Fibroblast of gingiva (primary cell): ENCODE data around the gene ZNF865.
A peak's percentile ranks its signal among the peaks of the same experiment; 100 is the strongest.

ENCODE experiments used
- DNase-seq: peaks from one replicate; pipeline ENCODE4 v3.0.0-alpha.2; 2011; ENCODE audit warnings: low read depth

The ZNF865 gene

DNA sequence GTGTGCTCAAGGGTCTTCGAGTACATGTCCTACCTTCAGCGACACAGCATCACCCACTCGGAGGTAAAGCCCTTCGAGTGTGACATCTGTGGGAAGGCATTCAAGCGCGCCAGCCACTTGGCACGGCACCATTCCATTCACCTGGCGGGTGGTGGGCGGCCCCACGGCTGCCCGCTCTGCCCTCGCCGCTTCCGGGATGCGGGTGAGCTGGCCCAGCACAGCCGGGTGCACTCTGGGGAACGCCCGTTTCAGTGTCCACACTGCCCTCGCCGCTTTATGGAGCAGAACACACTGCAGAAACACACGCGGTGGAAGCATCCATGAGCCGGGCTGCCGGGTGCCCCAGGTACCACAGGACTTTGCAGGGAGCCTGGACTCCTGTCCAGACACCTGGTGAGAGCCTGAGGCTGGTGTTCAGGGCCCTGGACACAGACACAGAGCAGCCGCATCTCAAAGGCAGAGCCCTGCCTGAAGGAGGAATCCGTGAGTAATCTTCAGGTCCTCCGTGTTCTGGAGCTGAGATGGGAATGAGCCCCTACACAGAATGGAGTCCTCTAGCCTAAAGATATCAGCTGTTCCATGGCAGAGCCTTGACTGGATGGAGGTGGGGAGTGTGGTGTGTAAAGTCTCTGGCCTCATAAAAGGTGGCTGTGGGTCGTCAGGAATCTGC lies 39.5 kb downstream of the ZNF865 start:
- DNase-seq: no peak

GRCh38 chr19:55645512-55645881 lies 40.0 kb downstream of the ZNF865 start:
- DNase-seq: no peak

GRCh38 chr19:55646889-55647731 lies 41.7 kb downstream of the ZNF865 start:
- no peak for DNase-seq

DNA sequence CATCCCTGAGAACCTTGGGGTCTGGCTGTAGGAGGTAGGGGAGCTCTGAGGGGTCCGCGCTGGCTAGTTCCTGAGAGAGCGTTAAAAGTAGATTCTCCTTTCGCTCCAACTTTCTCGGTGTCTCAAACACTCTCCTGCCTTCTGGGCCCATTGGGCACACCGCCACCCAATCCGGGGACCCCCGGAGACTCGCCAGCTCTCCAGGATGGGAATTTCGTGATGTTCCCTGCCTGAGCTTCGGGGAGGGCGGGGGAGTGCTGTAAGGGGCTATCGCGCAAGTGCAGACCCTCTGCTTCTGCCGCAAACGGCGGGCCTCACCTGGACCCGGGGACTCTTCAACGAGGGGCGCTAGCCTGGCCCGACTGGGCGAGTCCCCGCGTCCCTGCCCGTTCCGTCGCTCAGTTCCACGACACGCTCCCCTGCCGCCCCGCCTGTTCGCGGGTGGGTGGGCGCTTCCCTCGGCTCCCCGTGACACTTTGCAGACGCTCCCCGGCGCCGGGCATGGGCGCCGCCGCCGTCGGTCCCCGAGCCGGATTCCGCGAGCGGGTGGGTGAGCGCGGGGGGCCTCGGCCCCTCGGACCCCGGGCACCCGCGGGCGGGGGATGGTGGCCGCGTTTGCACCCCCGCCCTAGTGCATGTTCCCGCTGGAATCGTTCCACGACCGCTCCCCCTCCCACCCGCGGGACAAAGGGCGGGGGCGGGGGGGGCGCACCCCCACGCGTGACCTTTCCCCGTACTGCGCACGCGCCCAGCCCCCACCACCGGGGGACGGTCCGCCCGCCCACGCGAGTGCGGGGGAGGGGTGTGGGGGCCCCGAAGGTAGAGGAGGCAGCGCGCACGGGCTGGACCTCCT lies 42.5 kb downstream of the ZNF865 start, which contains the start of gene CCDC106:
Gene CCDC106 (plus strand): TSS at position 481 of the 853 bp plus-strand sequence. CDS start 835 bp downstream, outside the sequence.
- DNase-seq: peak; percentile 79

DNA sequence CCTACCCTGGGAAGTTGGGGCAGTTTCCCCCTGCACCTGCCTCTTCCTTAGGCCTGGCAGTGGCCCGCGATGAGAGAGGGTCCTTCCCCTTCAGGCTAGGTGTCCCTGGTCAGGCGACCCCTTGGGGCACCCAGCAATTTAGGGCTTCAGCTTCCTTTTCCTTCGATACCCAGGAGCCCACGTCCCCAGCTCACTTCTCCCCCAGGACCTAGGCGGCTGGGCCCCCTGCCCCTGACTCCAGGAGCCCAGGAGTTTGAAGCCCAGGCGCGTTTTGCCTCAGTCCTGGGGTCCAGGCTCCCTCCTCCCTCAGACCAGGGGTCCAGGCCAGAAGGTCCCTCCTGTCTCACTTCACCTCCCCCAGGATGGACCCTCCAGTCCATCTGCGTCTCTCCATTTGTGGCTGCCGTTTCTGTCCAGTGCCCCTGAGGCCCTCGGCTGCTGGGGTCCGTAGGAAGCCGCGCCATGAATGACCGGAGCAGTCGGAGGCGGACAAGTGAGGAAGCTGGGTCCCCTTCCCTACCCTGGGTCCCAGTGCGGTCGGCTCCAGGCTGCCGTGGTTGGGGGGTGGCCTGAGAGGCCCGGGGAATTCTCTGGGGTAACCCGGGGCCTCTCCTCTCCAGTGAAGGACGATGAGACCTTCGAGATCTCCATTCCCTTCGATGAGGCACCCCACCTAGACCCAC lies 43.3 kb downstream of the ZNF865 start:
- DNase-seq: no peak

- no peak for DNase-seq
Observed at GRCh38 chr19:55649268-55650125, 44.0 kb downstream of the ZNF865 start.

DNA sequence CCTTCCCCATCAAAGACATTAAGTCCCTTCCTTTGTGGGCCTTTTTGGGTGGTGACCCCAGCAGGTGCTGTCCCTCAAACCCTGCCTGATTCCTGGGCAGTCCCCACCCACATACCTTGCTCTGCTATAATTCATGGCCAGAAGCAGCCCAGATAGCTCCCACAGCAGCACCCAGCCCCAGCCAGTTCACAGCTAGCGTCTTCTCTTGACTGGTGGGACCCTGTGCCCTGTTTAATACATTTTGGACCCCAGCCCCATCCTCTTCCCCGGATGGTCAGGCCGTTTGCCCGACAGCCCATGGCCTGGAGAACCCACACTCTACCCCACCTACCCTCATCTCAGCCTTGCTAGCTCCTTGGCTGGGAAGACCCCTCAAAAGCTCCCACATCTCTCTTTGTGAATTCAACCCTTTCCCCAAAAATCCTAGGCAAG lies 44.7 kb downstream of the ZNF865 start:
- no peak for DNase-seq

DNA sequence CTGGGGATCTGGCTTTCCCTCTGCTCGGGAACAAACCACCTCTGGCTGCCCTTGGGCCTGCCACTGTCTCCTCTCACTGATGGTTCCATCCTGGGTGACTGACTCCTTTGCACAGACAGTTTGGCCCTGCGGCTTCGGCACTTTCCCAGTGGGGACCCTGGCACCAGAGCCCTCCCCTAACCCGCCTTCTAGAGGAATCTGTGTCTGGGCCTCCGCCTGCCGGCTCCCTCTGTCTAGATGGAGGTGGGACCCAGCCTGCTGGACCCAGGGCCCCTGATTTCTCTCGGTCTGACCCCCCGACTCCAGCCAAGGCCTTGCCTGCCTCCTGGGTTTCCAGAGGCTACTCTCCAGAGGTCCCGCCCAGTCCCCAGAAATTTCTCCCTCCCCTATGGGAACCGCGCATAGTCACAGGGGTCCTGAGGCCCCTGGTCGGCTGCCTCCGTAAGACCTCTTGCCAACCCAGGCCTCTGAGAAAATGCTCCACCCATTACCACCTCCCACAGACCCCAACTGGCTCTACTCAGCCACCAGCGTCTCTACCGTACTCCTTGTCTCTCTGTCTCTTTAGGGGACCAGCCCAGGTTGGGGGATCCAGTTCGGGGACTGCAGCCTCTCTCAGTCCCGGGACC lies 45.3 kb downstream of the ZNF865 start:
- no peak for DNase-seq

DNA sequence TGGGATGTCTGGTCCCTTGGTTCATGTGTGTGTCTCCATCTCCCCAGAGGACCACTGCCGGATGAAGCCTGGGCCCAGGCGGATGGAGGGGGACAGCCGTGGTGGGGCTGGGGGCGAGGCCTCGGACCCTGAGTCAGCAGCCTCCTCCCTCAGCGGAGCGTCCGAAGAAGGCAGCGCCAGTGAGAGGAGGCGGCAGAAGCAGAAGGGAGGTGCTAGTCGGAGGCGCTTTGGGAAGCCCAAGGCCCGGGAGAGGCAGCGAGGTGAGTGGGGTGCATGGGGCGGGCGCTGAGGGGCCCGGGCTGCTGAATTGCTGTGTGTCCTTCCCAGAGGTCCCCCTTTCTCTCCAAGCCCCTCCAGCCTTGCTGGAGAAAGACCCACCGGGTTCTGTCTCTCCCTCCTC lies 45.8 kb downstream of the ZNF865 start:
- no peak for DNase-seq

- no peak for DNase-seq
Observed at GRCh38 chr19:55652311-55653128, 47.1 kb downstream of the ZNF865 start.

- DNase-seq: peak; percentile 98
Observed at GRCh38 chr19:55653651-55654322, 48.3 kb downstream of the ZNF865 start.

GRCh38 chr19:55654323-55654867 lies 48.9 kb downstream of the ZNF865 start:
- DNase-seq: peak; percentile 98

GRCh38 chr19:55654868-55655647 lies 49.6 kb downstream of the ZNF865 start, which contains the start of gene U2AF2:
TSS of gene U2AF2 (plus strand) at chr19:55655035. CDS start at chr19:55655105, 70 bp downstream.
- peak; percentile 89 for DNase-seq

- DNase-seq: no peak
Observed at GRCh38 chr19:55655648-55656040, 50.2 kb downstream of the ZNF865 start.

GRCh38 chr19:55656552-55656951 lies 51.1 kb downstream of the ZNF865 start:
- no peak for DNase-seq

- DNase-seq: no peak
Observed at GRCh38 chr19:55656988-55657747, 51.7 kb downstream of the ZNF865 start.
